OCI-LY7 (cell line): Measurements from ENCODE around the gene FTO. TPM values are rescaled to one million over a fixed set of nuclear protein-coding genes. Genes with fewer than 3 reads are reported as not detected.
"Not testable (repeated sequence)": the region's sequence is repeated elsewhere in the genome, so short reads cannot be mapped to it uniquely, and the experiment has no call there.

ENCODE experiments used
- BruUV-seq: library from RNA; stranded (reverse); fragments of 400-500 nt; replicated peaks from 2 replicates; lab custom pipeline; 2021; lab: Mats Ljungman, UMichigan
- CTCF ChIA-PET: fragments of 300-600 bp; sonication (Branson Sonifier 250); formaldehyde crosslinking; loops from one replicate; lab custom pipeline; 2022; ENCODE audit warnings: antibody characterized with exemption; ENCODE audit not compliant: unreplicated experiment; lab: Charles Lee
- POLR2A ChIA-PET: fragments of 300-600 bp; sonication (Branson Sonifier 250); formaldehyde crosslinking; loops from one replicate; lab custom pipeline; 2022; ENCODE audit warnings: antibody characterized with exemption; lab: Charles Lee
- DNase-seq: peaks from one replicate; pipeline ENCODE4 v3.0.0-alpha.2; 2015; ENCODE audit warnings: low spot score
- H2AFZ ChIP-seq: fragments of 200-600 bp; sonication (generic), shearing (Covaris generic); 2 replicates; pipeline ENCODE4 v1.6.1; 2014; ENCODE audit warnings: mild to moderate bottlenecking, antibody characterized with exemption, low read length, moderate library complexity
- H3K27ac ChIP-seq: fragments of 200-600 bp; sonication (generic); 2 replicates; pipeline ENCODE4 v1.5.1; 2014; ENCODE audit warnings: mixed run types, low read depth, mild to moderate bottlenecking, moderate library complexity, low read length, inconsistent platforms; ENCODE audit not compliant: poor library complexity, severe bottlenecking
- H3K36me3 ChIP-seq: fragments of 200-600 bp; sonication (generic); 2 replicates; pipeline ENCODE4 v1.6.1; 2014; ENCODE audit warnings: mild to moderate bottlenecking, antibody characterized with exemption, low read length, moderate library complexity, mixed read lengths; ENCODE audit not compliant: insufficient read depth
- H3K4me1 ChIP-seq: fragments of 200-600 bp; sonication (generic); 2 replicates; pipeline ENCODE4 v1.5.1; 2014; ENCODE audit warnings: mild to moderate bottlenecking, low read length; ENCODE audit not compliant: insufficient read depth, poor library complexity, severe bottlenecking
- H3K4me2 ChIP-seq: fragments of 200-600 bp; sonication (generic); 2 replicates; pipeline ENCODE4 v1.6.1; 2014; ENCODE audit warnings: mild to moderate bottlenecking, low read length
- H3K4me3 ChIP-seq: fragments of 200-600 bp; sonication (generic); 2 replicates; pipeline ENCODE4 v1.5.1; 2014; ENCODE audit warnings: mild to moderate bottlenecking, low read depth, low read length; ENCODE audit not compliant: poor library complexity, severe bottlenecking
- H3K79me2 ChIP-seq: fragments of 200-600 bp; sonication (generic); 2 replicates; pipeline ENCODE4 v1.6.1; 2016; ENCODE audit warnings: low read depth, mild to moderate bottlenecking, low read length, moderate library complexity, mixed read lengths; ENCODE audit not compliant: insufficient read depth
- H3K9me2 ChIP-seq: fragments of 200-600 bp; sonication (generic); 2 replicates; pipeline ENCODE4 v1.6.1; 2016; ENCODE audit warnings: mild to moderate bottlenecking, low read length, mixed read lengths; ENCODE audit not compliant: insufficient read depth
- H3K9me3 ChIP-seq: fragments of 200-600 bp; sonication (generic); 2 replicates; pipeline ENCODE4 v1.6.1; 2014; ENCODE audit warnings: mild to moderate bottlenecking, mixed run types, low read length, mixed read lengths
- H4K20me1 ChIP-seq: fragments of 200-600 bp; sonication (generic); 2 replicates; pipeline ENCODE4 v1.6.1; 2014; ENCODE audit warnings: mild to moderate bottlenecking, antibody characterized with exemption, low read length, moderate library complexity, mixed read lengths; ENCODE audit not compliant: insufficient read depth
- CTCF ChIP-seq: fragments of 200-600 bp; sonication (generic); conservative IDR thresholded peaks from 2 replicates; pipeline ENCODE4 v1.5.1; 2014; ENCODE audit warnings: mild to moderate bottlenecking, antibody characterized with exemption, low read length, moderate library complexity, mixed read lengths
- EZH2phosphoT487 ChIP-seq: fragments of 200-600 bp; sonication (generic); IDR thresholded peaks from 2 replicates; pipeline ENCODE4 v1.6.1; 2018; ENCODE audit warnings: low read depth, borderline replicate concordance, mild to moderate bottlenecking, mixed run types, antibody characterized with exemption, low read length, moderate library complexity, mixed read lengths
- intact Hi-C: fragments of 100-400 bp; cut with micrococcal nuclease; formaldehyde crosslinking; loops from one replicate; pipeline ENCODE4 v1.10.0; 2022; ENCODE audit not compliant: unreplicated experiment
- total RNA-seq, 2 experiments: library from RNA; depleted of rRNA in 1 of 2; stranded (reverse); fragments of >200 nt in 1 of 2; shearing (Covaris generic) in 1 of 2; gene quantifications; 2 replicates each; pipeline ENCODE4 v1.2.3, GENCODE V29; 2014 to 2022

Gene FTO
- total RNA-seq, 2 experiments from 2014 or later: 57.1 to 68.0 TPM

GRCh38 chr16:53693320-53693719, 10.6 kb upstream of the FTO start:
- Histone ChIP-seq H3K9me3 (no peaks in the 10 kb centered on the region), H3K4me1 (no peaks in the 10 kb centered on the region), H2AFZ (no peak overlapping the region), H3K4me2 (no peak overlapping the region), H3K27ac (no peak overlapping the region), H3K9me2 (no peaks in the 10 kb centered on the region), H4K20me1 (no peaks in the 10 kb centered on the region), H3K4me3 (no peak overlapping the region), H3K36me3 (peaks cover 23% of the 10 kb centered on the region), H3K79me2 (no peaks in the 10 kb centered on the region)
- CTCF ChIA-PET: no interaction called here
- intact Hi-C loops: no loop called here
- POLR2A ChIA-PET: no interaction called here
- no peak for DNase-seq
- TF ChIP-seq CTCF: no peak
- no peak for TF ChIP-seq EZH2phosphoT487
- BruUV-seq: no TSS peak

GRCh38 chr16:53695070-53695469, 8.9 kb upstream of the FTO start:
- no TSS peak for BruUV-seq
- Histone ChIP-seq H4K20me1 (no peaks in the 10 kb centered on the region), H3K9me3 (no peaks in the 10 kb centered on the region), H3K4me3 (no peak overlapping the region), H2AFZ (no peak overlapping the region), H3K27ac (no peak overlapping the region), H3K4me1 (no peaks in the 10 kb centered on the region), H3K79me2 (no peaks in the 10 kb centered on the region), H3K4me2 (no peak overlapping the region), H3K36me3 (peaks cover 30% of the 10 kb centered on the region), H3K9me2 (no peaks in the 10 kb centered on the region)
- TF ChIP-seq CTCF: no peak
- TF ChIP-seq EZH2phosphoT487: no peak
- intact Hi-C loops: no loop called here
- CTCF ChIA-PET: no interaction called here
- no peak for DNase-seq
- POLR2A ChIA-PET: no interaction called here

GRCh38 chr16:53698271-53698670, 5.7 kb upstream of the FTO start:
- H3K4me2 ChIP-seq, H3K79me2 ChIP-seq, H3K9me2 ChIP-seq, CTCF ChIA-PET, H3K9me3 ChIP-seq, H4K20me1 ChIP-seq, DNase-seq, BruUV-seq, intact Hi-C loops, H3K4me1 ChIP-seq, H3K4me3 ChIP-seq, H3K27ac ChIP-seq, POLR2A ChIA-PET, H2AFZ ChIP-seq: not testable (repeated sequence)
- H3K36me3 ChIP-seq: peaks cover 24% of the 10 kb centered on the region
